Cardiac atrium fibroblast (primary cell): ENCODE results near the gene ZNF787. TPM values are rescaled to one million over a fixed set of nuclear protein-coding genes. Genes with fewer than 3 reads are reported as not detected.

Source experiments
- total RNA-seq: library from RNA; depleted of rRNA; stranded (reverse); fragments of >200 nt; gene quantifications from 2 replicates; pipeline ENCODE4 v1.2.3, GENCODE V29; 2015

Gene ZNF787
- 10.7 and 16.2 TPM in 2 replicates for total RNA-seq

DNA sequence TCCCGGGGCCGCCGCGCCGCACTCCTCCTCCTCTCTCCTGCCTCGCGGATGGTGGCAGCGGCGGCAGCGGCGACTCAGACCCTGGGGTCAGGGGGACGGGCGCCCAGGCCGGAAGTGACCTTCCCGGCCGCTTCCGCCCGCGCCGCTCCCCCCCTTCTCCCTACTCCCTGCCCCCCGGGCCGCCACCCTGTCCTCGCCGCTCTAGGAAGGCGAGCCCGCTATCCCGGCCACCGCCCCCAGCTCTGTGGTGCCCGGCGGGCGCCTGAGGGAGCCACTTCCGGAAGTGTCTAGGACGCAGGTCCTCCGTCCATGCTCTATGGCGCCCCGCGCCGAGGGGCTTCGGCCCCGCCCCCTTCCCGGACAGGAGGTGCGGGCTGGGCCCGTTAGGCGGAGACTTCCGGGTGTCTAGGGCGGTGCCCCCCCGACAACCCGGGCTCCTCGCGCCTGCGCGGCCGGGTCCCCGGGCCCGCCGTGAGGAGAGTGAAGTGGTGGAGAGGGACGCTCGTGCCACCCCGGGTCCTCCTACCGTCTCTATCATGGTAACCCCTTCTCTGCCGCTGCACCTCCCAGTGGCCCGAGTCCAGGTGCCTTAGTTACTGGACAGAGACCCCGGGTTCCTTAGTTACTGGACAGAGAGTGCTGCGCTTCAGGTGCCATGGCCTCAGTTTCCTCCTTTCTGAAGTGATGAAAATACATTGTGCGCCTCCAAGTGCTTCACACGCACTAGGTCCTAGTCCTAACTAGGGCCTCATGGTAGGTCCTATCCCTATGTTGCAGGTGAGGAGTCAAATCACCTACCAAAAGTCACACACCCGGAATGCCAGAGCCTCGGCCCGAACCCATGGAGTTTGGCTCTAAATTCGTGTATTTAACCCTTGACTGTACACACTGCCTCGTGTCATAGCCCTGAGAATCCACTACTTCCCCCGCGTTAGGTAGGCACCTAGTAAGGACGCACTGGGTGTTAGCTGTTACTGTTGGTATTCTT is at the start of gene ZNF787:
TSS of gene ZNF787 (minus strand) at position 116 of the 988 bp plus-strand sequence. CDS start 18,078 bp downstream, outside the sequence.

DNA sequence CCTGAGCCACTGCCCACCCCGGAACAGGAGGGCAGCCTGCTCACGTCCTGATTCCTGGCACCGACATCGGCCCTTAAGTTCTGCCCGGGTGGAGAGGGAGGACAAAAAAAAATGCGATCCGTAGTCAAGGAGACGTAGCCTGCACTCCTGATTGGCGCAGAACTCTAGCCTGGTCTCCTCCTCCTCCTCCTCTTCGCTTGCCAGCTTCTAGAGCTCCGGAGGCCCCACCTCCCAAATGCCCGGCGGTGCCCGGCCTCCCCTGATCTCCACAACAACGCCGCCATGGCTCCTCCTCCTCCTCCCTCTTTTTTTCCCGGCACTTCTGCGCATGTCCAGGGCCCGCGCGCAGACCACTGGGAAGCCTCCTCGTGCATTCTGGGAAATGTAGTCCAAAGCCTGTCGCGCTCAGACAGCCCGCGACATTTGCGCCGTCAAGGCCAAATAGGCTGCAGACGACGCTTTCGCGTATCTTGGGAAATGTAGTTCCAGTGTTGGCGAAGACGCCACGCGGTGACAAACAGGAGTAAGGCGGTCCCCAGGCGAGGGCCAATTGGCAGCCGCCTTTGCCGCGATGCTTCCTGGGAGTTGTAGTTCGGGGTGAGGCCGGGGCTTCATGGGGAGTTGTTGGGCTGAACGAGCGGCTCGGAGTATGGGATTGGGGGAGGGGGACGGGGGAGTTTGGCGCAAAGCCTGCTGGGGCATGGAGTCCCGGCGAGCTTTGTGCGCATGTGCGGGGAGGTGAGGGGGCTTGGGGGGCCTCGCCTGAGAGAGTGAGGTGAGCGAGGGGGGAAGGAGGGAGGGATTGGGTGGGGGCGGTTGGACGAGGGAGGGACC is 19.7 kb upstream of the ZNF787 start, which contains the start of gene ZNF444:
TSS of gene ZNF444 (plus strand) at position 705 of the 834 bp plus-strand sequence. CDS start 5,625 bp downstream, outside the sequence.

Other genes with a start within 250 kb of the ZNF787 start
- gene NLRP13, start 189.0 kb downstream of the ZNF787 start, total RNA-seq: not detected in 2 replicates
- not detected in 2 replicates for gene NLRP8, start 173.5 kb downstream of the ZNF787 start, total RNA-seq
- not detected in 2 replicates for gene NLRP5, start 134.5 kb downstream of the ZNF787 start, total RNA-seq
- 17.1 and 19.4 TPM in 2 replicates for gene ZNF444, start 20.0 kb upstream of the ZNF787 start, total RNA-seq
- gene GALP, start 54.7 kb upstream of the ZNF787 start, total RNA-seq: not detected in 2 replicates
- gene ZSCAN5B, start 76.5 kb upstream of the ZNF787 start, total RNA-seq: not detected in 2 replicates
- gene ZSCAN5C, start 81.0 kb upstream of the ZNF787 start, total RNA-seq: not detected in 2 replicates
- gene EDDM13, start 151.5 kb upstream of the ZNF787 start, total RNA-seq: not detected in 2 replicates
- gene ZSCAN5A, start 193.5 kb upstream of the ZNF787 start, total RNA-seq: 11.0 and 11.3 TPM in 2 replicates